GM12878 (cell line): Measurements from ENCODE around the gene CHAC1. TPM values are rescaled to one million over a fixed set of nuclear protein-coding genes. Genes with fewer than 3 reads are reported as not detected.

ENCODE experiments used
- ATAC-seq: fragments of 200-7000 bp; cut with Tn5 transposase; 3 replicates; pipeline ENCODE4 v1.9.1; 2020; ENCODE audit warnings: mild to moderate bottlenecking, moderate library complexity
- BruUV-seq: library from RNA; stranded (reverse); fragments of 400-500 nt; replicated peaks from 2 replicates; lab custom pipeline; 2021; lab: Mats Ljungman, UMichigan
- CTCF ChIA-PET: fragments of 300-600 bp; sonication (Branson Sonifier 250); formaldehyde crosslinking; extraction: SDS; loops from one replicate; lab custom pipeline; 2021; ENCODE audit warnings: inconsistent platforms; lab: Yijun Ruan, JAX
- POLR2A ChIA-PET: fragments of 350-600 bp; formaldehyde crosslinking; extraction: SDS; loops from one replicate; lab custom pipeline; 2021; ENCODE audit warnings: inconsistent platforms; lab: Charles Lee
- RAD21 ChIA-PET: fragments of 300-600 bp; sonication (Branson Sonifier 250); formaldehyde crosslinking; loops from one replicate; lab custom pipeline; 2023; ENCODE audit warnings: antibody characterized with exemption; ENCODE audit not compliant: unreplicated experiment; lab: Charles Lee
- SMC1A ChIA-PET: fragments of 300-600 bp; sonication (Branson Sonifier 250); formaldehyde crosslinking; loops from one replicate; lab custom pipeline; 2023; ENCODE audit not compliant: unreplicated experiment, uncharacterized antibody; lab: Charles Lee
- DNase-seq: peaks from one replicate; pipeline ENCODE4 v3.0.0-alpha.2; 2011; ENCODE audit warnings: low read depth, low spot score
- FAIRE-seq: peaks from 3 replicates; lab custom pipeline; 2011; peaks lifted over from hg19 to GRCh38; lab: Jason Lieb, UNC
- H2AFZ ChIP-seq: 2 replicates; pipeline ENCODE4 v1.6.0; 2011; ENCODE audit warnings: low read depth, low read length, control low read depth; ENCODE audit not compliant: control insufficient read depth
- H3K27ac ChIP-seq: 2 replicates; pipeline ENCODE4 v1.5.1; 2011; ENCODE audit warnings: control low read depth; ENCODE audit not compliant: control insufficient read depth, insufficient read depth
- H3K27me3 ChIP-seq, 2 experiments: replicated peaks in 1 of 2; 2 replicates each; pipeline versions ENCODE4 v1.6.0 to v1.6.1; 2011; ENCODE audit warnings: low read length in 1 of 2; ENCODE audit not compliant: control insufficient read depth in 2 of 2, insufficient read depth in 2 of 2
- H3K36me3 ChIP-seq, 2 experiments: 2 replicates each; pipeline ENCODE4 v1.5.1; 2011; ENCODE audit warnings: low read length in 1 of 2; ENCODE audit not compliant: control insufficient read depth in 2 of 2, insufficient read depth in 2 of 2
- H3K4me1 ChIP-seq: 2 replicates; pipeline ENCODE4 v1.6.1; 2011; ENCODE audit warnings: mild to moderate bottlenecking, low read length, moderate library complexity, mixed read lengths; ENCODE audit not compliant: control insufficient read depth, insufficient read depth
- H3K4me2 ChIP-seq: 2 replicates; pipeline ENCODE4 v1.6.0; 2011; ENCODE audit warnings: control low read depth; ENCODE audit not compliant: control insufficient read depth, insufficient read depth
- H3K4me3 ChIP-seq: fragments of 200-600 bp; sonication (generic); 2 replicates; pipeline ENCODE4 v1.5.1; 2016
- H3K79me2 ChIP-seq: 2 replicates; pipeline ENCODE4 v1.6.0; 2011; ENCODE audit warnings: low read length; ENCODE audit not compliant: control insufficient read depth, insufficient read depth
- H3K9ac ChIP-seq: 2 replicates; pipeline ENCODE4 v1.8.0; 2011; ENCODE audit warnings: low read length, control low read depth, mixed read lengths; ENCODE audit not compliant: control insufficient read depth, insufficient read depth
- H3K9me3 ChIP-seq: replicated peaks from 3 replicates; pipeline ENCODE4 v1.5.1; 2011; ENCODE audit warnings: mild to moderate bottlenecking, low read length; ENCODE audit not compliant: control insufficient read depth, insufficient read depth
- H4K20me1 ChIP-seq: 2 replicates; pipeline ENCODE4 v1.6.0; 2011; ENCODE audit not compliant: control insufficient read depth, insufficient read depth
- CBX5 ChIP-seq: sonication (generic); IDR thresholded peaks from 2 replicates; pipeline ENCODE4 v1.6.1; 2016; ENCODE audit warnings: low read depth, moderate library complexity, mild to moderate bottlenecking, inconsistent platforms
- CHD4 ChIP-seq: fragments of 200-600 bp; sonication (generic); IDR thresholded peaks from 2 replicates; pipeline ENCODE4 v1.6.1; 2016; ENCODE audit warnings: mild to moderate bottlenecking
- FOXK2 ChIP-seq: fragments of 450-650 bp; IDR thresholded peaks from 2 replicates; pipeline ENCODE4 v1.6.1; 2017; ENCODE audit warnings: mild to moderate bottlenecking, moderate library complexity
- IKZF2 ChIP-seq, 2 experiments: fragments of 450-650 bp; IDR thresholded peaks; 2 replicates each; pipeline ENCODE4 v1.6.1; 2017; ENCODE audit warnings: mild to moderate bottlenecking in 2 of 2, moderate library complexity in 2 of 2
- MEF2B ChIP-seq: fragments of 450-650 bp; IDR thresholded peaks from 2 replicates; pipeline ENCODE4 v1.6.1; 2018; ENCODE audit warnings: mild to moderate bottlenecking, moderate library complexity; ENCODE audit not compliant: partially characterized antibody, poor library complexity, severe bottlenecking
- MYB ChIP-seq: fragments of 150-350 bp; IDR thresholded peaks from 2 replicates; pipeline ENCODE4 v1.6.1; 2014; ENCODE audit warnings: mild to moderate bottlenecking, low read depth, low read length, borderline replicate concordance
- RCOR1 ChIP-seq: conservative IDR thresholded peaks from 2 replicates; pipeline ENCODE4 v1.6.1; 2012; ENCODE audit warnings: low read depth, low read length, improper control_type of control experiment
- SPI1 ChIP-seq: IDR thresholded peaks from 2 replicates; pipeline ENCODE4 v1.6.1; 2011; ENCODE audit warnings: low read depth, mild to moderate bottlenecking, low read length, moderate library complexity, borderline replicate concordance; ENCODE audit not compliant: insufficient read depth
- WGBS: methylation state at CpG from one replicate; pipeline ENCODE4 v1.1.6; 2016; ENCODE audit warnings: low lambda C conversion rate; ENCODE audit not compliant: insufficient replicate concordance, insufficient coverage; ENCODE audit errors: missing lambda C conversion rate; 5-methylcytosine and 5-hydroxymethylcytosine counted together
- in situ Hi-C: fragments of 300-500 bp; cut with MboI; formaldehyde crosslinking; loops from 9 replicates; pipeline ENCODE4 v1.14.3; 2018; ENCODE audit warnings: mixed read lengths
- intact Hi-C: fragments of 100-400 bp; cut with micrococcal nuclease; formaldehyde crosslinking; loops from one replicate; pipeline ENCODE4 v1.14.2; 2022; ENCODE audit not compliant: unreplicated experiment
- polyA plus RNA-seq, 11 experiments: library from polyadenylated mRNA; depleted of rRNA in 4 of 11; unstranded in 6 of 11; stranded (reverse) in 5 of 11; fragments of >200 nt; fragmentation: Nextera tagmentation in 4 of 11; fragmentation: Illumina TruSeq in 1 of 11; extraction: Ambion mirVana in 4 of 11; extraction: Trizol in 1 of 11; gene quantifications; 1 replicate in 1 of 11; 2 replicates in 10 of 11; pipeline versions ENCODE4 v1.2.1 to v1.2.3, GENCODE V29; 2011 to 2016; ENCODE audit warnings: inconsistent platforms in 2 of 11, missing spikeins in 2 of 11, low read depth in 1 of 11
- total RNA-seq, 4 experiments: library from RNA; depleted of rRNA in 3 of 4; stranded (reverse); fragments of >200 nt in 3 of 4; fragmentation: Illumina TruSeq in 1 of 4; extraction: Trizol in 1 of 4; gene quantifications; 2 replicates each; pipeline versions ENCODE4 v1.2.1 to v1.2.3, GENCODE V29; 2013 to 2021
- TF ChIP-seq, protein P1 (sequence below): IDR thresholded peaks from 2 replicates; pipeline ENCODE4 v1.6.1; 2011; ENCODE audit warnings: low read depth, mild to moderate bottlenecking, low read length, moderate library complexity, borderline replicate concordance; ENCODE audit errors: extremely low read depth
- TF ChIP-seq, protein P2 (sequence below): fragments of 450-650 bp; formaldehyde crosslinking; IDR thresholded peaks from 2 replicates; pipeline ENCODE4 v1.4.0; 2020; ENCODE audit warnings: mild to moderate bottlenecking, moderate library complexity
- TF ChIP-seq, protein P3 (sequence below): IDR thresholded peaks from 2 replicates; pipeline ENCODE4 v1.6.1; 2011; ENCODE audit warnings: borderline replicate concordance, low read depth, mild to moderate bottlenecking, moderate library complexity, low read length; ENCODE audit not compliant: insufficient read depth, poor library complexity, severe bottlenecking
- TF ChIP-seq, protein P4 (sequence below): IDR thresholded peaks from 2 replicates; pipeline ENCODE4 v1.6.1; 2011; ENCODE audit warnings: borderline replicate concordance, low read depth, mild to moderate bottlenecking, moderate library complexity, mixed read lengths, low read length; ENCODE audit not compliant: insufficient read depth; ENCODE audit errors: extremely low read length

Gene CHAC1
- total and polyA plus RNA-seq, 10 of the 15 experiments (the other 5 are each of a cell fraction or from before 2014, with no cell fraction given) = 0.37 to 5.9 (median 3.3) TPM

DNA sequence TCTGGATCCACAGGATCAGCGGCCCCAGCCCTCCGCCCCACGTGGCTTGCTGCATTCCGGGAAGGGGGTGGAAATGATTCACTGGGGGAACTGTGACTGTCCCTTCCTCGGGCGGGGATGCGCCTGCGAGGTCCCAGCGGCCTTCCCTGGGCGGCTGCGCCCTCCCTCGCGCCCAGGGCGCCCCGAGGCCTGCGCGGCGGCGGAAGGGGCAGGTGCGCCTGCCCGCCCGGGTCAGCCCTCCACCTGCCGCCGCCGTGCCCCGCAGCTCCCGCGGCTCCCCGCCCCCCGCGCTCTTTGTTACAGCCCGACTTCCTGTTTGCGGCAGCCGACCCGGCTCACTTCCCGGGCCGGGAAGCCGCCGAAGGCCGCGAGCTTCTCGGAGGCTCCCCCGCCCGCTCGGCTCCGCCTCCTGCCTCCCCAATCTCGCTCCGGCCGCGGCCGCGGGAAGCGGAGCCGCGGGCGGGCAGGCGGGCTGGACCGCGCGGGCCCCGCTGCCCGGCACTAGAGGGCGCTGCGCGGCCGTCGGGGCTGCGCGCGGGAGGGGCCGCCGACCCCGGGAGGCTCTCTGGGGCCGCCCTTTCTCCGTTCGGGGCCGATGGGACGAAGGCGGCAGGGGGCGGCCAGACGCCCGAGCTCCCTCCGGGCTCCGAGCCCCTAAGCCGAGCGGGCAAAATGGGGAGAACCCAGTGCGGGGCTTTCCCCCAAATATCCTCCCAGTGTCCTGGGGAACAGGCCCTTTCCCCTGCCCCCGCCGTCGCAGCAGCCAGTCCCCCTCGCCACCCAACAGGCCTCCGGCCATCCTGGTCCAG lies 11.5 kb upstream of the CHAC1 start:
- peak overlapping the region; percentile 88 for H3K9ac ChIP-seq
- no peaks in the 10 kb centered on the region for H4K20me1 ChIP-seq
- ATAC-seq (peak; percentile 82), DNase-seq (no peak), FAIRE-seq (no peak)
- BruUV-seq = no TSS peak
- CTCF ChIA-PET = interaction anchor here (0.6 to 5.2 kb wide), 32 partner anchors 11 to 387 kb away, joined by 3 to 80 read pairs (median 4); partner anchors contain the start of genes CHAC1, DLL4, INO80 and RHOV
- H3K4me2 ChIP-seq = peak overlapping the region; percentile 99
- in situ Hi-C loops = no loop called here
- peak overlapping the region; percentile 77 for H2AFZ ChIP-seq
- SMC1A ChIA-PET = interaction anchor here (1.0 to 4.1 kb wide), 17 partner anchors 10 to 244 kb away, joined by 3 to 28 read pairs (median 5); partner anchors contain the start of gene DLL4
- RAD21 ChIA-PET = interaction anchor here (0.8 to 4.1 kb wide), 19 partner anchors 9 to 391 kb away, joined by 3 to 36 read pairs (median 3); partner anchors contain the start of genes INO80, NUSAP1 and OIP5
- WGBS = 1% methylated on average over 68 of the region's 92 CpGs
- intact Hi-C loops = loop anchor here (5.0 kb wide), 2 partner anchors 34 to 81 kb away; no protein-coding TSS in a partner anchor
- peak overlapping the region; percentile 81 for H3K27ac ChIP-seq
- H3K9me3 ChIP-seq = no peaks in the 10 kb centered on the region
- H3K4me3 ChIP-seq = peak overlapping the region; percentile 73
- H3K27me3 ChIP-seq = no peaks in the 10 kb centered on the region
- H3K36me3 ChIP-seq = no peaks in the 10 kb centered on the region
- H3K4me1 ChIP-seq = peaks cover 23% of the 10 kb centered on the region
- H3K79me2 ChIP-seq = no peaks in the 10 kb centered on the region
- POLR2A ChIA-PET = interaction anchor here (0.5 to 3.5 kb wide), 7 partner anchors 9 to 373 kb away, joined by 3 to 20 read pairs (median 4); partner anchors contain the start of genes CHAC1 and RPUSD2
- TF ChIP-seq RCOR1 (0 out of 2 replicates have a peak, but pooled peaks have one; percentile 8), SPI1 (peak; percentile 20; the same call in 1 of the 2 replicates), FOXK2 (no peak), CBX5 (no peak), MEF2B (no peak), MYB (no peak), CHD4 (no peak), IKZF2 (IDR thresholded peaks at IDR 0.05) (0 out of 4 replicates have a peak, but pooled peaks of 1 of the 2 experiments have one; percentile 1)
- TF ChIP-seq, protein P1, sequence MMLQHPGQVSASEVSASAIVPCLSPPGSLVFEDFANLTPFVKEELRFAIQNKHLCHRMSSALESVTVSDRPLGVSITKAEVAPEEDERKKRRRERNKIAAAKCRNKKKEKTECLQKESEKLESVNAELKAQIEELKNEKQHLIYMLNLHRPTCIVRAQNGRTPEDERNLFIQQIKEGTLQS = no peak
- TF ChIP-seq, protein P2, sequence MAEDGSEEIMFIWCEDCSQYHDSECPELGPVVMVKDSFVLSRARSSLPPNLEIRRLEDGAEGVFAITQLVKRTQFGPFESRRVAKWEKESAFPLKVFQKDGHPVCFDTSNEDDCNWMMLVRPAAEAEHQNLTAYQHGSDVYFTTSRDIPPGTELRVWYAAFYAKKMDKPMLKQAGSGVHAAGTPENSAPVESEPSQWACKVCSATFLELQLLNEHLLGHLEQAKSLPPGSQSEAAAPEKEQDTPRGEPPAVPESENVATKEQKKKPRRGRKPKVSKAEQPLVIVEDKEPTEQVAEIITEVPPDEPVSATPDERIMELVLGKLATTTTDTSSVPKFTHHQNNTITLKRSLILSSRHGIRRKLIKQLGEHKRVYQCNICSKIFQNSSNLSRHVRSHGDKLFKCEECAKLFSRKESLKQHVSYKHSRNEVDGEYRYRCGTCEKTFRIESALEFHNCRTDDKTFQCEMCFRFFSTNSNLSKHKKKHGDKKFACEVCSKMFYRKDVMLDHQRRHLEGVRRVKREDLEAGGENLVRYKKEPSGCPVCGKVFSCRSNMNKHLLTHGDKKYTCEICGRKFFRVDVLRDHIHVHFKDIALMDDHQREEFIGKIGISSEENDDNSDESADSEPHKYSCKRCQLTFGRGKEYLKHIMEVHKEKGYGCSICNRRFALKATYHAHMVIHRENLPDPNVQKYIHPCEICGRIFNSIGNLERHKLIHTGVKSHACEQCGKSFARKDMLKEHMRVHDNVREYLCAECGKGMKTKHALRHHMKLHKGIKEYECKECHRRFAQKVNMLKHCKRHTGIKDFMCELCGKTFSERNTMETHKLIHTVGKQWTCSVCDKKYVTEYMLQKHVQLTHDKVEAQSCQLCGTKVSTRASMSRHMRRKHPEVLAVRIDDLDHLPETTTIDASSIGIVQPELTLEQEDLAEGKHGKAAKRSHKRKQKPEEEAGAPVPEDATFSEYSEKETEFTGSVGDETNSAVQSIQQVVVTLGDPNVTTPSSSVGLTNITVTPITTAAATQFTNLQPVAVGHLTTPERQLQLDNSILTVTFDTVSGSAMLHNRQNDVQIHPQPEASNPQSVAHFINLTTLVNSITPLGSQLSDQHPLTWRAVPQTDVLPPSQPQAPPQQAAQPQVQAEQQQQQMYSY (CRISPR knock-in tag) = no peak
- TF ChIP-seq, protein P3, sequence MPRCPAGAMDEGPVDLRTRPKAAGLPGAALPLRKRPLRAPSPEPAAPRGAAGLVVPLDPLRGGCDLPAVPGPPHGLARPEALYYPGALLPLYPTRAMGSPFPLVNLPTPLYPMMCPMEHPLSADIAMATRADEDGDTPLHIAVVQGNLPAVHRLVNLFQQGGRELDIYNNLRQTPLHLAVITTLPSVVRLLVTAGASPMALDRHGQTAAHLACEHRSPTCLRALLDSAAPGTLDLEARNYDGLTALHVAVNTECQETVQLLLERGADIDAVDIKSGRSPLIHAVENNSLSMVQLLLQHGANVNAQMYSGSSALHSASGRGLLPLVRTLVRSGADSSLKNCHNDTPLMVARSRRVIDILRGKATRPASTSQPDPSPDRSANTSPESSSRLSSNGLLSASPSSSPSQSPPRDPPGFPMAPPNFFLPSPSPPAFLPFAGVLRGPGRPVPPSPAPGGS = no peak
- TF ChIP-seq, protein P4, sequence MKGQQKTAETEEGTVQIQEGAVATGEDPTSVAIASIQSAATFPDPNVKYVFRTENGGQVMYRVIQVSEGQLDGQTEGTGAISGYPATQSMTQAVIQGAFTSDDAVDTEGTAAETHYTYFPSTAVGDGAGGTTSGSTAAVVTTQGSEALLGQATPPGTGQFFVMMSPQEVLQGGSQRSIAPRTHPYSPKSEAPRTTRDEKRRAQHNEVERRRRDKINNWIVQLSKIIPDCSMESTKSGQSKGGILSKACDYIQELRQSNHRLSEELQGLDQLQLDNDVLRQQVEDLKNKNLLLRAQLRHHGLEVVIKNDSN = peak; percentile 26
